ENCODE measurements around the gene CSTF1.
A peak's percentile ranks its signal among the peaks of the same experiment; 100 is the strongest.

Gene CSTF1

GRCh38 chr20:56372850-56373249 is 19.6 kb upstream of the CSTF1 start:
- Histone ChIP-seq H3K27me3 (ENCODE audit: control insufficient read depth, insufficient read depth, low read length) (no peaks in the 10 kb centered on the region), H3K4me1 (ENCODE audit: control insufficient read depth, insufficient read depth, low read length) (peaks cover 5% of the 10 kb centered on the region), H3K4me2 (ENCODE audit: low read length) (no peak overlapping the region), H3K36me3 (ENCODE audit: insufficient read depth, low read length) (peaks cover 50% of the 10 kb centered on the region), H3K9ac (ENCODE audit: low read depth, low read length) (no peak overlapping the region), H3K9me3 (replicated peaks; ENCODE audit: low read length) (no peaks in the 10 kb centered on the region), H3K4me3 (ENCODE audit: low read length) (no peak overlapping the region)

DNA sequence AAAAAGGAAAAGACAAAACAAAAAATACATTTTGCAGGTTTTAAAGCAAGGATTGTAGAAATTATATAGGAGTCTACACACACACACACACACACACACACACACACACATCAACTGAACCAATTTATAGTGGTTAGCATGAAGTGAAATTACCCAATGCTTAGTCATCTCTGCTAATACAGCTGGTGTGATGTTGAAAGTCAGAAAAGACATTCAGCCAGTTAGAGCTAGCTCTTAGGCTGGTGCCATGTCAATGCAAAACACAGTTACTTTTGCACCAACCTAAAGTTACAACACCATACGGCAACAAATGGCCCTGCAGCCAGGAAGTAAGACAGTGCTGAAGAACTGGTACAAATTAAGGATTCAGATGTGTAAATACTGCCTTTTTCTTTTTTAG is 18.5 kb upstream of the CSTF1 start:
- Histone ChIP-seq H3K4me3 (ENCODE audit: low read length) (no peak overlapping the region), H3K9me3 (replicated peaks; ENCODE audit: low read length) (no peaks in the 10 kb centered on the region), H3K27me3 (ENCODE audit: control insufficient read depth, insufficient read depth, low read length) (no peaks in the 10 kb centered on the region), H3K36me3 (ENCODE audit: insufficient read depth, low read length) (peaks cover 51% of the 10 kb centered on the region), H3K4me2 (ENCODE audit: low read length) (no peak overlapping the region), H3K4me1 (ENCODE audit: control insufficient read depth, insufficient read depth, low read length) (peaks cover 5% of the 10 kb centered on the region), H3K9ac (ENCODE audit: low read depth, low read length) (no peak overlapping the region)

- H3K9me3 ChIP-seq (replicated peaks; ENCODE audit: low read length): no peaks in the 10 kb centered on the region
- H3K4me2 ChIP-seq (ENCODE audit: low read length): no peak overlapping the region
- no peaks in the 10 kb centered on the region for H3K27me3 ChIP-seq (ENCODE audit: control insufficient read depth, insufficient read depth, low read length)
- H3K4me3 ChIP-seq (ENCODE audit: low read length): no peak overlapping the region
- H3K9ac ChIP-seq (ENCODE audit: low read depth, low read length): no peak overlapping the region
- peaks cover 5% of the 10 kb centered on the region for H3K4me1 ChIP-seq (ENCODE audit: control insufficient read depth, insufficient read depth, low read length)
- H3K36me3 ChIP-seq (ENCODE audit: insufficient read depth, low read length): peaks cover 47% of the 10 kb centered on the region
Observed at GRCh38 chr20:56376331-56376730, 16.1 kb upstream of the CSTF1 start.

DNA sequence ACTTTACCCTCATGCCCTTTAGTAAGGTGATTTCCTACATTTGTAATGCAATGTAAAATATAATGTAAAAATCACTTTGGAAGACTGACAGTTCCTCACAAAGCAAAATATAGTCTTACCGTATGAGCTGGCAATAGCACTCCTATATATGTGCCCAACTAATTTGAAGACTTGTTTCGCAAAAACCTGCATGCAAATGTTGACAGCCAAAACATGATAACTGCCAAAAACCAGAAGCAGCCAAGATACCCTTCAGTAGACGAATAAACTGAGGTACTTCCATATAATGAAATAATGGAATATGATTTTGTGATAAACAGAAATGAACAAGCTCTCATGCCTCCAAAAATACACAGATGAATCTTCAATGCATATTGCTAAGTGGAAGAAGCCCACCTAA is 14.1 kb upstream of the CSTF1 start:
- H3K4me3 ChIP-seq (ENCODE audit: low read length): no peak overlapping the region
- H3K36me3 ChIP-seq (ENCODE audit: insufficient read depth, low read length): peaks cover 49% of the 10 kb centered on the region
- no peaks in the 10 kb centered on the region for H3K9me3 ChIP-seq (replicated peaks; ENCODE audit: low read length)
- no peak overlapping the region for H3K9ac ChIP-seq (ENCODE audit: low read depth, low read length)
- H3K4me2 ChIP-seq (ENCODE audit: low read length): no peak overlapping the region
- peaks cover 5% of the 10 kb centered on the region for H3K4me1 ChIP-seq (ENCODE audit: control insufficient read depth, insufficient read depth, low read length)
- H3K27me3 ChIP-seq (ENCODE audit: control insufficient read depth, insufficient read depth, low read length): no peaks in the 10 kb centered on the region

- Histone ChIP-seq H3K4me3 (ENCODE audit: low read length) (no peak overlapping the region), H3K27me3 (ENCODE audit: control insufficient read depth, insufficient read depth, low read length) (no peaks in the 10 kb centered on the region), H3K9me3 (replicated peaks; ENCODE audit: low read length) (no peaks in the 10 kb centered on the region), H3K4me2 (ENCODE audit: low read length) (no peak overlapping the region), H3K36me3 (ENCODE audit: insufficient read depth, low read length) (peaks cover 57% of the 10 kb centered on the region), H3K9ac (ENCODE audit: low read depth, low read length) (no peak overlapping the region), H3K4me1 (ENCODE audit: control insufficient read depth, insufficient read depth, low read length) (no peaks in the 10 kb centered on the region)
Observed at GRCh38 chr20:56380375-56380774, 12.1 kb upstream of the CSTF1 start.

DNA sequence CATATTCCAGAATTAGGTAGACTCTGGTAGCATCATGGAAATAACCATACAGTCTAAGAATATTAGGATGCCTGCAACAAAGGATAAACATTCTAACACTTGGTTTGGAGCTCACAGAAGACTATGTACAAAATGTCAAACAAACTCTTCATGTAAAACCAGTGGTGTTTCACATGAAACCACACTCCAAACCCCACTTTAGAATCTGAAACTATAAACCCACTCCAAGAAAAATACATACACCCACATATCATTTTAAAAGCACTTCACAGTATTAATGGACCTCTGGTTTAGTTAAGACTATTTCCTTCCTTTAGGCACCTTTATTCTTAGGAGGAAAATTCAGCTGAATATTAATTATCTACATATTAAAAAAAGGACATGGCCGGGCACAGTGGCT is 10.9 kb upstream of the CSTF1 start:
- H3K4me1 ChIP-seq (ENCODE audit: control insufficient read depth, insufficient read depth, low read length): no peaks in the 10 kb centered on the region
- no peak overlapping the region for H3K4me2 ChIP-seq (ENCODE audit: low read length)
- H3K9me3 ChIP-seq (replicated peaks; ENCODE audit: low read length): no peaks in the 10 kb centered on the region
- H3K27me3 ChIP-seq (ENCODE audit: control insufficient read depth, insufficient read depth, low read length): no peaks in the 10 kb centered on the region
- H3K9ac ChIP-seq (ENCODE audit: low read depth, low read length): no peak overlapping the region
- H3K4me3 ChIP-seq (ENCODE audit: low read length): no peak overlapping the region
- H3K36me3 ChIP-seq (ENCODE audit: insufficient read depth, low read length): peaks cover 62% of the 10 kb centered on the region

GRCh38 chr20:56382696-56383095 is 9.7 kb upstream of the CSTF1 start:
- Histone ChIP-seq H3K27me3 (ENCODE audit: control insufficient read depth, insufficient read depth, low read length) (no peaks in the 10 kb centered on the region), H3K36me3 (ENCODE audit: insufficient read depth, low read length) (peaks cover 59% of the 10 kb centered on the region), H3K9ac (ENCODE audit: low read depth, low read length) (no peak overlapping the region), H3K9me3 (replicated peaks; ENCODE audit: low read length) (no peaks in the 10 kb centered on the region), H3K4me3 (ENCODE audit: low read length) (no peak overlapping the region), H3K4me1 (ENCODE audit: control insufficient read depth, insufficient read depth, low read length) (no peaks in the 10 kb centered on the region), H3K4me2 (ENCODE audit: low read length) (no peak overlapping the region)

- H3K4me1 ChIP-seq (ENCODE audit: control insufficient read depth, insufficient read depth, low read length): no peaks in the 10 kb centered on the region
- H3K36me3 ChIP-seq (ENCODE audit: insufficient read depth, low read length): peaks cover 58% of the 10 kb centered on the region
- H3K9me3 ChIP-seq (replicated peaks; ENCODE audit: low read length): no peaks in the 10 kb centered on the region
- H3K4me2 ChIP-seq (ENCODE audit: low read length): no peak overlapping the region
- no peaks in the 10 kb centered on the region for H3K27me3 ChIP-seq (ENCODE audit: control insufficient read depth, insufficient read depth, low read length)
- no peak overlapping the region for H3K9ac ChIP-seq (ENCODE audit: low read depth, low read length)
- H3K4me3 ChIP-seq (ENCODE audit: low read length): no peak overlapping the region
Observed at GRCh38 chr20:56383334-56383733, 9.1 kb upstream of the CSTF1 start.

GRCh38 chr20:56385130-56385529 is 7.3 kb upstream of the CSTF1 start:
- Histone ChIP-seq H3K9me3 (replicated peaks; ENCODE audit: low read length) (no peaks in the 10 kb centered on the region), H3K4me2 (ENCODE audit: low read length) (no peak overlapping the region), H3K9ac (ENCODE audit: low read depth, low read length) (no peak overlapping the region), H3K4me3 (ENCODE audit: low read length) (no peak overlapping the region), H3K27me3 (ENCODE audit: control insufficient read depth, insufficient read depth, low read length) (no peaks in the 10 kb centered on the region), H3K4me1 (ENCODE audit: control insufficient read depth, insufficient read depth, low read length) (no peaks in the 10 kb centered on the region), H3K36me3 (ENCODE audit: insufficient read depth, low read length) (peaks cover 52% of the 10 kb centered on the region)

GRCh38 chr20:56386219-56386618 is 6.2 kb upstream of the CSTF1 start:
- H3K4me1 ChIP-seq (ENCODE audit: control insufficient read depth, insufficient read depth, low read length): peaks cover 9% of the 10 kb centered on the region
- no peaks in the 10 kb centered on the region for H3K9me3 ChIP-seq (replicated peaks; ENCODE audit: low read length)
- H3K4me2 ChIP-seq (ENCODE audit: low read length): no peak overlapping the region
- H3K4me3 ChIP-seq (ENCODE audit: low read length): no peak overlapping the region
- no peak overlapping the region for H3K9ac ChIP-seq (ENCODE audit: low read depth, low read length)
- peaks cover 50% of the 10 kb centered on the region for H3K36me3 ChIP-seq (ENCODE audit: insufficient read depth, low read length)
- H3K27me3 ChIP-seq (ENCODE audit: control insufficient read depth, insufficient read depth, low read length): no peaks in the 10 kb centered on the region

- Histone ChIP-seq H3K36me3 (ENCODE audit: insufficient read depth, low read length) (peaks cover 31% of the 10 kb centered on the region), H3K27me3 (ENCODE audit: control insufficient read depth, insufficient read depth, low read length) (no peaks in the 10 kb centered on the region), H3K9ac (ENCODE audit: low read depth, low read length) (no peak overlapping the region), H3K4me2 (ENCODE audit: low read length) (no peak overlapping the region), H3K4me1 (ENCODE audit: control insufficient read depth, insufficient read depth, low read length) (peaks cover 16% of the 10 kb centered on the region), H3K4me3 (ENCODE audit: low read length) (no peak overlapping the region), H3K9me3 (replicated peaks; ENCODE audit: low read length) (no peaks in the 10 kb centered on the region)
Observed at GRCh38 chr20:56388882-56389281, 3.6 kb upstream of the CSTF1 start.

- peak overlapping the region; percentile 9 for H3K4me2 ChIP-seq (ENCODE audit: low read length)
- H3K9me3 ChIP-seq (replicated peaks; ENCODE audit: low read length): no peaks in the 10 kb centered on the region
- no peak overlapping the region for H3K9ac ChIP-seq (ENCODE audit: low read depth, low read length)
- H3K36me3 ChIP-seq (ENCODE audit: insufficient read depth, low read length): peaks cover 29% of the 10 kb centered on the region
- H3K4me3 ChIP-seq (ENCODE audit: low read length): no peak overlapping the region
- H3K27me3 ChIP-seq (ENCODE audit: control insufficient read depth, insufficient read depth, low read length): no peaks in the 10 kb centered on the region
- peaks cover 18% of the 10 kb centered on the region for H3K4me1 ChIP-seq (ENCODE audit: control insufficient read depth, insufficient read depth, low read length)
Observed at GRCh38 chr20:56389807-56390206, 2.6 kb upstream of the CSTF1 start.
